GM21367 (cell line): Measurements from ENCODE around the gene AK3.

ENCODE experiments used
- ATAC-seq: cut with Tn5 transposase; IDR thresholded peaks from one replicate; pipeline ENCODE4 v1.9.1; 2021; ENCODE audit not compliant: unreplicated experiment

AK3 gene

DNA sequence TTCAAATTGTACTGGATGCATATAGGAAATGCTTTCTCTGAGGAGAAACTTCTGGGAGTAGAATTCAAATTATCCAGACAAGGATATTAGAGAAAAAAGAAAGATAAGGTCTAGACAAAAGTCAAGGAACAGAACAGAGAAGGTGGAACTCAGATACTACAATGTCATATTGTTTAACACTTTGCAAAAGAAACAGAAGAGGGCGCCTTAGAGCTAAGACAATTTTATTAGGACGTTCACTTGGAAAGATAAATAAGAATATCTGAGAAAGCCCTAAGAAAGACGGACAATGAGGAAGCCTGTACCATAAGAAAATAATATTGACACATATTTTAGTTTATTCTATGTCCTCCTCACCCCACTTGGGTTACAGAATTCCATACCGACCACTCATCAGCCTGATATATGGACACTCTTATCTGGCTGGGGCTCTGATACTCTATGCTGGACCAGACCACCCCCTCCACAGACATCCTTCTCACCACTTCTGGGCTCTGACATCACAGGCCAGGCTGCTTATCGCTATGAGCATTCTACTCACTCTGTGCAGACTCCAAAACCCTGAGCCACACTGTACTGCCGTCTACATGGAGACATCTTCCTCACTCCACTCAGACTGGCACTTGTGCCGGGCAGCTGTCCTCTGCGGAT lies 9.1 kb upstream of the AK3 start:
- no peak for ATAC-seq

DNA sequence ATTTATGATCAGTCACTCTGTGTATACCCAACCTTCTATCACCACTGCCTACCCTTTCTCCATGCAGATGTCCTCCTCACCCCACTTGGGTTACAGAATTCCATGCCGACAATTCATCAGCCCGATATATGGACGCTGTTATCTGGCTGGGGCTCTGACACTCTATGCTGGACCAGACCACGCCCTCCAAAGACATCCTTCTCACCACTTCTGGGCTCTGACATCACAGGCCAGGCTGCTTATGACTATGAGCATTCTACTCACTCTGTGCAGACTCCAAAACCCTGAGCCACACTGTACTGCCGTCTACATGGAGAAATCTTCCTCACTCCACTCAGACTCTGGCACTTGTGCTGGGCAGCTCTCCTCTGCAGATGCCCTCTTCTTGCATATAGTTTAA lies 7.6 kb upstream of the AK3 start:
- ATAC-seq, result no peak

DNA sequence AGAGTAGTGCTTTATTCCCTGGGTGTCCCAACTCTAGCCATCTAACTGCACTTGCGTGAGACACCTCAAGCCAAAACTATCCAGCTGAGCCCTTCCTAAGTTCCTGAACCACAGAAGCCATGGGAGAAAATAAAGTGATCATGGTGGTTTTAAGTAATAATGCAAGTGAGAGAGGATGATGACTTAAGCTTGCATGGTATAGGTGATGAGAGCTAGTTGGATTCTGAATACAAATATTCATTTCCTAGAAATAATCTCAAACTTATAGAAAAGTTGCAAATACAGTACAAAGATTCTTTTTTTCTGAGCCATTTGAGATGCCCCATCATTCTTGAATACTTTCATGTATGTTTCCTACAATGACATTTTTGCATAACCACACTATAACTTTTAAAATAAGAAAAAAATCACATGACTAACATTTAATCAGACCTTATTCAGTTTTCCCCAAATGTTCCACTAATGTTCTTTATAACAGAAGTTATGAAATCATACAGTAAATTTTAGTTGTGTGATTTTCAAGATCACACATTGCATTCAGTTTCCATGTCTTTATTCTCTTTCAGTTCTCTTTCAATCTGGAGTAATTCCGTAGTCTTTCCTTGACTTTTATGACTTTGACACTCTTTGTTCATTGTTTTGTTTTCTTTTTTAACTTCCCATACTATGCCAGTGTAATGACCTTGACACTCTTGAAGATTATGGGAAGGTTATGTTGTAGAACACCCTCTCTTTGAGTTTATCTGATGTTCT lies 5.5 kb upstream of the AK3 start:
- ATAC-seq, result no peak

DNA sequence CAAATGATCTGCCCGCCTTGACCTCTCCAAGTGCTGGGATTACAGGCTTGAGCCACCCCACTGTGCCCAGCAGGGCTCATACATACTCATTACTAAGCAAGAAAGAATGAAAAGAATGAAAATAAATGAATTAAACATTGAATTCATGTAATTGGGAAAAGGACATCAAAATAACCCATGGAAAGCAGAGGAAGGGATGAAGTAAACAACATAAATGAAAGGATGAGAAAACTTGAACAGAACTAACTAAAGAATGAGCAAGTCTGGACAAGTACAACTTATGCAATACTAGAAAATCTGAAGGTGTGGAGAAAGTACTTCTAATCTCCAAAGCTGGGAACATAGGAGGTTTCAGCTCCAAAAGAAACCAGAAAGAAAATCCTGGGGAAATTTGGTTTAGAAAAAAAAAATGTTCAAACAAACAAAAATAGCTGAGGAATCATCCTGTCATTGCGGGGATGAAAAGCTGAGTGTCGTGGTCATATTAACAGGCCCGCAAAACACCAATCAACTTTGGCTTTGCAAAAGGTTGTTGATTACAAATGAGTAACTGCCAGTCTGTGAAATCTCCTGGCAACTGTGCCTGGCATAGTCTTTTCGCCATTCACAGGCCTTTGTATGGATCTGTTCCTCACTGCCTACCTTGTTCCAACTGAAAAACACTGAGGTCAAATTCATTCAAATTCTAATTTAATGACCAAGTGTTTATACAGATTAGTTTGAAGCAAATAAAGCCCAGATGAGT lies 2.3 kb upstream of the AK3 start:
- no peak for ATAC-seq

DNA sequence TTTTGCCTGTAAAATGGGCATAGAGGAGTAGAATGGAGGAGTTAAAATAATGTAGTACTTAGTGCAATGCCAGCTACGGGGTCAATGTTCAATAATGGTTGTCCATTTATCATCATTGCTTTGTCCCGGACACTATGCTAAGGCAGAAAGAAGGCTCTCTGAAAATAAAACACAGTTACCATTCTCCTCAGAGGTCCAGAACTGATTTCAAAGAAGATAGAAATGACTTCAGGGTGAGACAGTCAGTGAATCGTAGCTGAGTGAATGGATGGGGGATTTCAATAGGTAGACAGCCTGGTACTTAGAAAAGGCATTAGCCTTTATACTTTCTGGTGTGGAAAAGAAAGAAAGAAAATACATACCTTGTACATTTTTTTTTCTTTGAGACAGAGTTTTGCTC lies 1.2 kb upstream of the AK3 start:
- ATAC-seq, result no peak

DNA sequence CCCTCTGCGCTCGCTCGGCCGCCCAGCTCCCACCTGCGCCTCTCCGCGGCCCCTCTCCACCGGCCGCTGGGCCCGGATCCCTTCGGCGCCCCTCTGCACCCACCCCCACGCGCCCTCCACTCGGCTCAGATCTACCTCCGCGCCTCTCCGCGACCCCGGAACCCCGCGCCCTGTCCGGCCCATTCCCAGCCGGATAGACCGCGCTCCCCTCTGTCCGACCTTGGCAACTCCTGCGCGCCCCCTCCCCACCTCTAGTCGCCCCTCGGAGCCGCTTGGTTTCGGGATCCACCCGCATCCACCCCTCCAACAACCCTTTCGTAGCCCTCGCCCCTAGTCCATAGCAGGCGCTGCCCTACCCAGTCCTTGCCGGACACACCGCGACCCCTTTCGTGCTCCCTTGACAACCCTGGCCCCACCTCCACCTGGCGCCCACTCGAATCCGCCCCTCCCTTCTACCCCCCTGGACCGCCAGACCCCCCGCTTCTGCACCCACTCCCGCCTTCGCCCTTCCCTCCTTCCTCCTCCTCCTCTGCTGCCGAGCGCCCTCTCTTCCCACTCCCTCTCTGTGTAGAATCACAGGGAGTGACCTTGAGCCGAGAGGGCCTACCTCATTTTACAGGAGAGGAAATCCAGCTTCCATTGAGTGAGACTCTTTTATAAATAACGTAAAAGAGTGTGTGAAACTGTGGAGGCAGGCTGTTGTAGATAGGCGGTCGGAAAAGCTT lies 525 bp upstream of the AK3 start:
- no peak for ATAC-seq

DNA sequence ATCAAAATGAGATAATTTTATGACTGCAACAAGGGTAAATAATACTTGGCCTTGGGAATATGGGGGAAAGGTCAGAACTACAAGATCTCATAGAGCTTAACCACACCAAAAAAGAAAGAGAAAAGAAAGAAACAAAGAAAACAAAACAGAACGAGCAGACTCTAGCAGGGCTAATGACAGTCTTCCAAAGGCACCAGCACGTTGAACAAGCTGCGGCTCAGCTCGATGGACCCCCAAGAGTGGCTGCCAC lies 689 bp downstream of the AK3 start:
- no peak for ATAC-seq

DNA sequence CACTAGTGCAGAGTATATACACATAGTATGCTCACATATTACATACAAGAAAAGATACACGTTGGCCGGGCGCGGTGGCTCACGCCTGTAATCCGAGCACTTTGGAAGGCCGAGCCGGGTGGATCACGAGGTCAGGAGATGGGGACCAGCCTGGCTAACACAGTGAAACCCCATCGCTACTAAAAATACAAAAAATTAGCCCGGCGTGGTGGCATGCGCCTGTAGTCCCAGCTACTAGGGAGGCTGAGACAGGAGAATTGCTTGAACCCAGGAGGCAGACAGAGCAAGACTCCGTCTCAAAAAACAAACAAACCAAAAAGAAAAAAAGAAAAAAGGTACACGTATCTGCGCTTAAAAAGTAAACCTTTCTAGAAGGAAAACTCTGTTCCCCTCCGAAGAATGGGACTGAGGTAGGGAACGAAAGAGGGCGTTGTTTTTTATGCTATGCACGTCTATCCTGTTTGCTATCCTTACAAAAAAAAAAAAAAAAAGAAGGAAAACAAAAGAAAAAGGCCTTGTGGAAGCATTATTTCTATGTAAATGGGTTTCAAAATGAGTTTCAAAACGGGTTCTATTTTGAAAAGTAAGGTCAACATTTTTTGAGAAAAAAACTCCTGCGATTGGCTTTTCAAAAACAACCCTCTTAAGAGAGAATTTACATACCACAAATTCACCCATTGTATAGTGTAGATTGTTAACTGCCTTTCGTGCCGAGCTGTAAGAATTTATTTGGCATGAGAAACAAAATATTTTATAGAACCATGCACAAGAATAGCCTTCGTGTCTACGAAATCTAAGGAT lies 1.2 kb downstream of the AK3 start:
- ATAC-seq, result no peak

DNA sequence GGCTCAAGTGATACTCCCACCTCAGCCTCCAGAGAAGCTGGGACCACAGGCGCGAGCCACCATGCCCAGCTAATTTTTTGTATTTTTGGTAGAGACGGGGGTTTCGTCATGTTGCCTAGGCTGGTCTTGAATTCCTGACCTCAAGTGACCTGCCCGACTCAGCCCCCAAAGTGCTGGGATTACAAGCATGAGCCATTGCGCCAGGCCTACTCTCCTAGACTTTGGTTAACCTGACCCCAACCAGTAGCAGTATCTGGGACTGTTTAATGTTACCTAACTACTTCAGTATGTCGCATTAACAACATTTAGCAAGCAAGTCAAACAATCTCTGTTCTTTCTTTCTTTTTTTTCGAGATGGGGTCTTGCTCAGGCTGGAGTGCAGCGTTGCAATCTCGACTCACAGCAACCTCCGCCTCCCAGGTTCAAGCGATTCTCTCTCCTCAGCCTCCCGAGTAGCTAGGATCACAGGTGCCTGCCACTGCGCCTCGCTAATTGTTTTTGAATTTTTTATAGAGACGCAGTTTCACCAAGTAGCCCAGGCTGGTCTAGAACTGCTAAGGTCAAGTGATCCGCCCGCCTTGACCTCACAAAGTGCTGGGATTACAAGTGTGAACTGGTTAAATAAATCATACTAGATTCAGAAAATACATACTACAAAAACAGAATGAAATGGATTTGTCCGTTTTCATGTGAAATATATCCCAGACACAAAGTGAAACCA lies 2.0 kb downstream of the AK3 start:
- no peak for ATAC-seq

DNA sequence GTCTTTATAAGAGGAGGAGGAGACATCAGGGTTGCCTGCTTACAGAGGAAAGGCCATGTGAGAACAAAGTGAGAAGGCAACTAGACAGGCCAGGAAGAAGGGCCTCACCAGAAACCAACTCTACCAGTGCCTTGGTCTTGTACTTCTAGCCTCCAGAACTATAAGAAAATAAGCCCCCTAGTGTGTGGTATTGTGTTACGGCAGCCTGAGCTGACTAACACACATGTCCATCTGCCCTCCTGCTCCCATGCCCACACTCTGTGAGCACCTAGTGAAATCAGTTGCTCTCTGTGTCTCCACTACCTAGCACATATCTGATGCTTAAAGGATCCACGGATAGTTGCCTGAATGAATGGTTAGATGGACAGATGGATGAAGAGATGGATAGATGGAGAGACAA lies 6.9 kb downstream of the AK3 start:
- ATAC-seq, result no peak

DNA sequence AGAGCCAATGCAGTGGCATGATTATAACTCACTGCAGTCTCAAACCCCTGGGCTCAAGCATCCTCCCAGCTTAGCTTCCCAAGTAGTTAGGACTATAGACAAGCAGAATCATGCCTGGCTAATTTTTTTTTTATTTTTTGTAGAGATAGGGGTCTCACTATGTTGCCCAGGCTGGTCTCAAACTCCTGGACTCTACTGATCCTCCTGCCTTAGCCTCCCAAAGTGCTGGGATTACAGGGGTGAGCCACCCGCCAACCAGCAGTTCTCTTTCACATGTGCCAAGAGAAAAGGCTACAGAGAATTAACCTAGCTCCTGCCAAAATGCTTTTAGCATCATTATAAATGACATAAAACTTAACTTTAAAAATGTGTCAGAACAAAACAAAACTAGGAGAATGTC lies 8.1 kb downstream of the AK3 start:
- no peak for ATAC-seq

DNA sequence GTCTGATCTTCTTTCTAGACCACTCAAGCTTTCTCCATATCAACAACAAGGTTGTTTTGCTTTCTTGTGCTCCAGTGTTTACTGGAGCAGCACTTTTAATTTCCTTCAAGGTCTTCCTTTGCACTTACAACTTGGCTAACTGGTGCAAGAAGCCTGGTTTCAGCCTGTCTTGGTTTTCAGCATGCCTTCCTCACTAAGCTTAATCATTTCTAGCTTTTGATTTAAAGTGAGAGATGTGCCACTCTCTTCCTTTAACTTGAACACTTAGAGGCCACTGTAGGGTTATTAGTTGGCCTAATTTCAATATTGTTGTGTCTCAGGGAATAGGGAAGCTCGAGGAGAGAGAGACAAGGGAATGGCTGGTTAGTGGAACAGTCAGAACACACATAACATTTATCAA lies 13.4 kb downstream of the AK3 start:
- no peak for ATAC-seq

DNA sequence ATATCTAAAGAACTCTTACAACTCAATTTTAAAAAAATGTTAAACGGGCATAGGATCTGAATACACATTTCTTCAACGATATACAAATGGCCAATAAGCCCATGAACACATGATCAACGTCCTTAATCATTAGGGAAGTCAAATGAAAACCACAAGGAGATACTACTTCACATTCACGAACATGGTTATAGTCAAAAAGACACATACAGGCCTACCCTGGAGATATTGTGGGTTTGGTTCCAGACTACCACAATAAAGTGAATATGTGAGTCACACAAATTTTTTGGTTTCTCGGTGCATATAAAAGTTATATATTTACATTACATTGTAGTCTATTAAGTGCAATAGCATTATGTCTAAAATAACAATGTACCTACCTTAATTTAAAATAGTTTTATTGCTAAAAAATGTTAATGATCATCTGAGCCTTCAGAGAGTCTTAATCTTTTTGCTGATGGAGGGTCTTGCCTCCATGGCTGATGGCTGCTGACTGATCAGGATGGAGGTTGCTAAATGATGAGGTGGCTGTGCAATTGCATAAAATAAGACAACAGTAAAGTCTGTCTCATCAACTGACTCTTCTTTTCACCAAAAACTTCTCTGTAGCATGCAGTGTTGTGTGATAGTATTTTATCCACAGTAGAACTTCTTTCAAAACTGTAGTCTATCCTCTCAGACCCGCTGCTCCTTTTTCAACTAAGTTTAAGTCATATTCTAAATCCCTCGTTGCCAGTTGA lies 15.1 kb downstream of the AK3 start:
- no peak for ATAC-seq

DNA sequence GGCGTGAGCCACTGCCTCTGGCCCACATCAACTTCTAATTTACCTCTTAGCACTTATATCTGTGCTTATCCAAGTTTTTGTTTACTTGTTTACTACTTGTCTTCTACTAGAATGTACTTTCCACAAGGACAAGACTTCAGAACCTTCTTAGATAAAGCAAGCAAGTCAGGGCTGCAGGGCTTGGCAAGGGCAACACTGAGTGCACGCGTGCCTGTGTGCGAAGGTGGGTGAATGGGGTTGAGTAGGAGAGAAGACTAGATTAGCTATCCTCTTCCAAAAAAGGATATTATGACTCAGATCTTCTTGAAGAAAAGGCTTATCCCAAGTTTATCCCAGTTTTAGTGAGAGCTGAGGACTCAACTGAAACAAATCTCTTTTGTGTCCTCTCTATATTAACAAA lies 19.3 kb downstream of the AK3 start:
- ATAC-seq, result no peak

DNA sequence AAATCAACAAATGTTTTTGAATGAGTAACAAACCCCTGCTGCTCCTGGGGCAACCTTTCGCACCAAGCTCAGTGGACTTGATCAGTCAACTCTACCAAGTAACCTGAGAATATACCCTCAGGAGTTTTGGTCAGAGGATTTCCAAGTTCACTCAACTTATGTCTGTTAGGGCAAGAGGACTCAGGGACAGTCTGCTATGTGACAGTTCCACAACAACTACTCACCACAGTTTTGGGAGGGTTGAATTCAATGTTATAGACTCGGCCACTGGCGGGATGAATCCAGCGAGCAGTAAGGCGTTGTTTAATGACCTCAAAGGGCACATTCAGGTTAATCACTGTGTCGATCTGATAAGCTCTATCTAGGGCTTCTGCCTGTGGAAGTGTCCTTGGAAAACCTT lies 22.1 kb downstream of the AK3 start:
- no peak for ATAC-seq

DNA sequence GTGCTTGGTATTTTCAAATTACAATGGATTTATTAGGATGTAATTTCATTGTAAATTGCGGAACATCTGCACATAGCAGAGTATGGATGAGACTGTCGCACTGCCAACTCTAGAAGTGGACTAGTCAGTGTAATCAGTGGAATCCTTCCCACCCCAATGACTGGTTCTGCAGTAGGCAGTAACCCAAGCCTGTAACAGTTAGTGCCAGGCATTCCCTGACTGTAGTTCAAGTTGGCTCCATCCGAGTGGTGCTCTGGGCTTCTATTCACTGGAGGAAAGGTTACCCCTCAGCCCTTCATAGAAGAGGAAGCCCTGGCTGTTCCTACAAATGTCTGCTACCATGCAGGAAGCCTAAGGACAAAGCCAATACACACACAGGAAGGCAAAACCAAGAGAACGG lies 23.2 kb downstream of the AK3 start:
- ATAC-seq, result no peak

DNA sequence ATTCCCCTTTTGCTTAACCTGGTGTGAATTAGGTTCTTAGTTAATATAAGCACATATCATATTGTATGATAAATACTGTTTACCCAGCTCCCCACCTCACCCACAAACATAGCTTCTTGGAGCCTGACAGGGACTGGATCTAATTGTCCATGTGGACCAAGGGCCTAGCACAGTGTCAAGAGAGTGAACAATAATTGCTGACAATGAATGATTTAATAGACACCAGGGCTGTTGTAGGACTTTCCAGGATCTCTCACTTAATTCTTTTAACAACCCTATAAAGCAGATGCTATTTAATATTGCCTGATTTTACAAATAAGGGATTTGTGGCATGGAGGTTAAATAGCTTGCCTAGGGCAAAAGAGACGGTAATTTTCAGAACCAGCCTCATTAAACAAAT lies 24.8 kb downstream of the AK3 start:
- ATAC-seq, result no peak

DNA sequence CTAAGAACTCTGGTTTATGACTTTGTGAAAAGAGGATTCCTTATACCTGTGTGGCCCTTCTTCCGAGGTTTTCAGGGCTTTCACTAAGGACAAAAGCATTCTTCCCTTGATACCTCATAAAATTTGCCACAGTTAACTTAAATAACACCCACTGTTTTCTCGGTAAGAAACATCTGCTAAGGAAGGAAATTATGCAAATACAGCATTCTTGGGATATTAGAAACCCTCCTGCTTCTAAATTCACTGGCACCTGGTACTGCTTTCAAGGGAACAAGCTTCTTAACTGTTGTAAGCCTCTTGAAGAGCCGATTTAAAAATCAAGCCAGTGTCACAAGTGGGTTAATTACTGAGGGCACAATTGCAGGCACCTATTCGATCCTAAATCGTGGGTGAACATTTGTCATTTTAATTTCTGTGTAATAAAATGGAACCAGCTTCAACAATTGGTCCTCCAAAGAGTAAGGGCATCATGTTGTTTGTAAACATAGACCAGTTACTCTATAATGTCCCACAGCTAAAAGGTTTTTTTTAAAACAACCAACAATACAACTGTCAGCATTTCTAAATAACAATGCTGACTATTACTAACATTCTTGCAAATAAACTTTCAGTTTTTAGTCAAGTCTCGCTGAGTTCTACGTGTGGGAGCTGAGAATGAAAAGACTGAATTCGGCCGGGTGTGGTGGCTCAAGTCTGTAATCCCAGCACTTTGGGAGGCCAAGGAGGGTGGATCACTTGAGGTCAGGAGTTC lies 26.6 kb downstream of the AK3 start:
- ATAC-seq, result no peak

DNA sequence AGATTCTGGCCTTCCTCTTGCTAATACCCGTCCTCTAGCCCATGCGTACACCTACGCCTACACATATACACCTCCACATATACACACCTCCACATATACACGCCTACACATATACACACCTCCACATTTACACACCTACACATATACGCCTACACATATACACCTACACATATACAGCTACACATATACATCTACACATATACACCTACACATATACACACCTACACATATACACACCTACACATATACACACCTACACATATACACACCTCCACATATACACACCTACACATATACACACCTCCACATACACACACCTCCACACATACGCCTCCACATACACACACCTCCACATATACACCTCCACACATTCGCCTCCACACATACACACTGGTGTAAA lies 27.2 kb downstream of the AK3 start:
- ATAC-seq, result no peak
